T-cell (primary cell): ENCODE results near the gene OTOG. TPM values are rescaled to one million over a fixed set of nuclear protein-coding genes. Genes with fewer than 3 reads are reported as not detected.

ENCODE experiments used
- ATAC-seq, 4 experiments: fragments of 200-7000 bp in 3 of 4; fragments of 150-1000 bp in 1 of 4; cut with Tn5 transposase; replicated peaks in 1 of 4; 1 replicate in 3 of 4; 2 replicates in 1 of 4; pipeline ENCODE4 v1.10.0; 2021; ENCODE audit warnings: moderate library complexity in 3 of 4, mild to moderate bottlenecking in 2 of 4, moderate number of reproducible peaks in 1 of 4
- CTCF ChIA-PET, 2 donors: fragments of 300-600 bp; sonication (Branson Sonifier 250); formaldehyde crosslinking; loops; one replicate each; lab custom pipeline; 2022; ENCODE audit warnings: antibody characterized with exemption in 2 of 2; lab: Charles Lee
- POLR2A ChIA-PET, 2 donors: fragments of 300-600 bp; sonication (Branson Sonifier 250); formaldehyde crosslinking; loops; one replicate each; lab custom pipeline; 2022; ENCODE audit warnings: antibody characterized with exemption in 2 of 2; lab: Charles Lee
- DNase-seq, 35 experiments: peaks; one replicate each; pipeline versions ENCODE4 v3.0.0 to v3.0.0-alpha.2; 2013 to 2023
- H3K27ac ChIP-seq: one replicate; pipeline ENCODE4 v1.5.1; 2013; ENCODE audit warnings: low read length
- H3K27me3 ChIP-seq, 2 experiments: replicated peaks in 1 of 2; 1 replicate in 1 of 2; 2 replicates in 1 of 2; pipeline versions ENCODE4 v1.6.1 to v1.7.0; 2013; ENCODE audit warnings: low read length in 1 of 2, mixed read lengths in 1 of 2; ENCODE audit not compliant: control insufficient read depth in 2 of 2, insufficient read depth in 2 of 2; ENCODE audit errors: extremely low read depth in 1 of 2
- H3K36me3 ChIP-seq, 2 donors: 1 replicate in 1 of 2; 2 replicates in 1 of 2; pipeline versions ENCODE4 v1.6.1 to v1.7.0; 2013; ENCODE audit warnings: low read length in 1 of 2; ENCODE audit not compliant: control insufficient read depth in 2 of 2, insufficient read depth in 1 of 2; ENCODE audit errors: extremely low read depth in 1 of 2
- H3K4me1 ChIP-seq, 2 experiments: 1 replicate in 1 of 2; 2 replicates in 1 of 2; pipeline versions ENCODE4 v1.6.1 to v1.7.0; 2013; ENCODE audit warnings: low read length in 2 of 2, mixed read lengths in 1 of 2; ENCODE audit not compliant: insufficient read depth in 2 of 2, control insufficient read depth in 1 of 2; ENCODE audit errors: extremely low read depth in 1 of 2
- H3K4me3 ChIP-seq, 2 donors: 1 replicate in 1 of 2; 2 replicates in 1 of 2; pipeline versions ENCODE4 v1.5.1 to v1.7.0; 2013; ENCODE audit warnings: mild to moderate bottlenecking in 2 of 2, low read length in 1 of 2, moderate library complexity in 1 of 2; ENCODE audit not compliant: control insufficient read depth in 1 of 2; ENCODE audit errors: extremely low read depth in 1 of 2
- H3K9me3 ChIP-seq: 2 replicates; pipeline ENCODE4 v1.7.0; 2013
- H3K27ac Mint-ChIP-seq, 2 donors: one replicate each; pipeline ENCODE4 v1.8.0; 2020 to 2021; ENCODE audit warnings: mild to moderate bottlenecking in 2 of 2, mixed read lengths in 2 of 2
- H3K27me3 Mint-ChIP-seq, 2 donors: one replicate each; pipeline ENCODE4 v1.8.0; 2021 to 2022; ENCODE audit warnings: mixed read lengths in 2 of 2
- H3K36me3 Mint-ChIP-seq: one replicate; pipeline ENCODE4 v1.8.0; 2021; ENCODE audit warnings: mixed read lengths
- H3K4me1 Mint-ChIP-seq, 3 donors: one replicate each; pipeline ENCODE4 v1.8.0; 2020 to 2022; ENCODE audit warnings: mixed read lengths in 3 of 3, mild to moderate bottlenecking in 1 of 3
- H3K4me3 Mint-ChIP-seq, 3 donors: one replicate each; pipeline ENCODE4 v1.8.0; 2020 to 2022; ENCODE audit warnings: mild to moderate bottlenecking in 3 of 3, mixed read lengths in 3 of 3, moderate library complexity in 3 of 3
- H3K9me3 Mint-ChIP-seq, 3 donors: one replicate each; pipeline ENCODE4 v1.8.0; 2020 to 2022; ENCODE audit warnings: mixed read lengths in 3 of 3
- WGBS: methylation state at CpG from one replicate; pipeline ENCODE4 v1.1.5; 2013; ENCODE audit warnings: missing lambda C conversion rate; ENCODE audit not compliant: insufficient coverage; 5-methylcytosine and 5-hydroxymethylcytosine counted together
- total RNA-seq, 35 experiments: library from RNA in 6 of 35; stranded (reverse) in 6 of 35; fragments of 120-200 nt in 1 of 35; gene quantifications; one replicate each; pipeline versions ENCODE4 v1.2.1 to v1.2.4 and lab custom pipeline; 2013 to 2026

OTOG gene
- total RNA-seq, 5 donors from 2014 or later (not counting 1 experiment from before 2014, with no cell fraction given) = not detected

DNA sequence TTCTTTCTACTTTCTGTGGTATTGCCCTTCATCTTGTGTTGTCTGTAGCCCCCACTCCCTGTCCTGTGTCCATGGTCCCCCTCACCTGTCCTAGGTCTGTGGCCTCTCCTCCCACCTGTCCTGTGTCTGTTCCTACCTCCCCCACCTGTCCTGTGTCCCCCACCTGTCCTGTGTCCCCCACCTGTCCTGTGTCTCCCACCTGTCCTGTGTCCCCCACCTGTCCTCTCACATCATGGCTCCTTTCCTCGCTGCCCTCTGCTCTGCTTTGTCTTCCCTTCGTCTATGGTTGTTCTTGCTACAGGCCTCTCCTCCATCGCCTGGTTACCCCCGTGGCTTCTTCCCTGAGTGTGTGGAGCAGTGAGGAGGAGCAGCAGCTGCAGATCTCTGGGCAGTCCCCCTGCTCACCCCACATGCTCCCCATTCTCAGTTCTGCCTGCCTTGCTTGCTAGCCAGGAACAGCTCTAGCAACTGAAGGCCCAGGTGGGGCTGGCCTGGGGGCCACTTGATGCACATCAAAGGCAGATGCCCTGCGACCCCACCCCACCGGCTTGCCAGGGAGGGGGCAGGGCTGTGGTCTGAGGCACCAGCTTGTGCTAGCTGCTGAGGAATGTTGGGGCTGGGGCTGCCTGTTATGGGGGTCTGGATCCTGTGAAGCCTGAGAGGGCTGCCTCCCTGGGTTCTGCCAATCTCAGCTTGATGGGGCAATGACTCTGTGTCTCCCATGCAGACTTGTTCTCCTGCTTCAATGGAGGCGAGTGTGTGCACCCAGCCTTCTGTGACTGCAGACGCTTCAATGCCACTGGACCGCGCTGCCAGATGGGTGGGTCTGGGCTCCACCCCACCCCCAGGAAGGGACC is 5.6 kb downstream of the OTOG start:
- Mint-ChIP-seq H3K36me3 (no peaks in the 10 kb centered on the region), H3K27ac (no peak overlapping the region), H3K4me3 (no peak overlapping the region), H3K9me3 (no peaks in the 10 kb centered on the region), H3K27me3 (peaks cover 22 to 26% of the 10 kb centered on the region in 2 donors), H3K4me1 (no peaks in the 10 kb centered on the region)
- POLR2A ChIA-PET = interaction anchor here in 1 of 2 donors (0.6 kb wide), 1 partner anchor 8 kb away, joined by 4 read pairs; the partner anchor contains the start of gene USH1C
- ATAC-seq = peak in 1 of 4 experiments; percentile 26
- 85% methylated on average over 6 of the region's 10 CpGs for WGBS
- DNase-seq = no peak
- Histone ChIP-seq H3K4me1 (no peaks in the 10 kb centered on the region), H3K4me3 (no peak overlapping the region), H3K27ac (no peak overlapping the region), H3K36me3 (no peaks in the 10 kb centered on the region), H3K27me3 (peaks cover 0 to 33% of the 10 kb centered on the region in 2 experiments), H3K9me3 (no peaks in the 10 kb centered on the region)
- CTCF ChIA-PET = no interaction called here

DNA sequence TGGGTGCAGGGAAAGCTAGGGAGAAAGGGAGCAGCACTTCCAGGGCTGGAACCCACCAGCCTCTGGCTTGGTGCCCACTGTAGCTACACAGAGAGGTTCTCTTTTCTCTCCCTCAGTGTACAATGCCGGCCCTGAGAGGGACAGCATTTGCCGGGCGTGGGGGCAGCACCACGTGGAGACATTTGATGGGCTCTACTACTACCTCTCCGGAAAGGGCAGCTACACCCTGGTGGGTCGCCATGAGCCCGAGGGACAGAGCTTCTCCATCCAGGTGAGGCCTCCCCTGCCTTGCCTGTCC is 6.1 kb downstream of the OTOG start:
- no peak overlapping the region for H3K4me3 ChIP-seq
- no peak for ATAC-seq
- Mint-ChIP-seq H3K9me3 (no peaks in the 10 kb centered on the region), H3K27ac (no peak overlapping the region), H3K4me3 (no peak overlapping the region), H3K27me3 (peaks cover 21% of the 10 kb centered on the region in 2 donors), H3K4me1 (no peaks in the 10 kb centered on the region), H3K36me3 (no peaks in the 10 kb centered on the region)
- no peaks in the 10 kb centered on the region for H3K9me3 ChIP-seq
- WGBS = 93% methylated on average over 7 of the region's 7 CpGs
- no peak for DNase-seq
- ChIA-PET CTCF (no interaction called here), POLR2A (interaction anchor here in 1 of 2 donors (0.6 kb wide), 1 partner anchor 9 kb away, joined by 4 read pairs; the partner anchor contains the start of gene USH1C)
- no peak overlapping the region for H3K27ac ChIP-seq
- peaks cover 0 to 33% of the 10 kb centered on the region in 2 experiments for H3K27me3 ChIP-seq
- no peaks in the 10 kb centered on the region for H3K36me3 ChIP-seq
- no peaks in the 10 kb centered on the region for H3K4me1 ChIP-seq

DNA sequence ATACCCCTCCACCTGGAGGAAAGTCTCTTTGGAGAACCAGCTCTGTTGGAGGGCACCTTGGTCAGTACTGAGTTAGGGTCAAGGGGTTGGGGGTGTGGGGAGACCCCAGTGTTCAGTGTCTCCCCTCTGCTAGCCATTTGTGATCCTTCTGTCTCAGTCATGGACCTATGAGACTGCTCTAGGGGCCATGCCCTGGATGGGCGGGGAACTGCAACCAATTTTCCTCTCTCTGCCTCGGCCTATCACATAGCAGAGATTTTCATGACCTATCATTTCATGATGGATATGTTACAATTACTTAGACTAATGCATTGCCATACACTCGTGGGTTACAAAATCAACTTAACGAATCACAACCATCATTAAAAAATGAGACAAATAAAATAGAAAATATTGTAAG is 7.4 kb downstream of the OTOG start:
- Histone ChIP-seq H3K4me3 (no peak overlapping the region), H3K4me1 (no peaks in the 10 kb centered on the region), H3K27me3 (peaks cover 0 to 39% of the 10 kb centered on the region in 2 experiments), H3K27ac (no peak overlapping the region), H3K36me3 (no peaks in the 10 kb centered on the region), H3K9me3 (no peaks in the 10 kb centered on the region)
- H3K27ac Mint-ChIP-seq = no peak overlapping the region
- ATAC-seq (no peak), DNase-seq (no peak)
- no peak overlapping the region for H3K4me3 Mint-ChIP-seq
- CTCF ChIA-PET = interaction anchor here in 1 of 2 donors (0.6 kb wide), 1 partner anchor 198 kb away, joined by 4 read pairs; no protein-coding TSS in a partner anchor
- H3K27me3 Mint-ChIP-seq = peaks cover 19 to 22% of the 10 kb centered on the region in 2 donors
- no peaks in the 10 kb centered on the region for H3K4me1 Mint-ChIP-seq
- no peaks in the 10 kb centered on the region for H3K9me3 Mint-ChIP-seq
- no peaks in the 10 kb centered on the region for H3K36me3 Mint-ChIP-seq
- no CpG with 5 or more reads among the region's 4 CpGs for WGBS
- POLR2A ChIA-PET = no interaction called here

DNA sequence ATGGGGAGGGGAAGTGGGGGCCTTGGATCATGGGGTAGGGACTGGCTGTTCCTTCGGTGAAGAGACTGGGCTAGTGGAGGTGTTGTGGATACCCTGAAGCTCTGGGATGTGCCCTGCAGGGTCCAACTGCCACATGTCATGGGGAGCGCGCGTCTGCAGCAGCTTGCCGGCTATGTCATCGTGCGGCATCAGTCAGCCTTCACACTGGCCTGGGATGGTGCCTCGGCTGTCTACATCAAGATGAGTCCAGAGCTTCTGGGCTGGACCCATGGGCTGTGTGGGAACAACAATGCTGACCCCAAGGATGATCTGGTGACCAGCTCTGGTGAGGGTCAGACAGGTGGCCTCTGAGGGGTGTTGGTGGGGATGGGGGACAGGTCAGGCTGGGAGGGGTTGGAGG is 9.9 kb downstream of the OTOG start:
- peaks cover 0 to 33% of the 10 kb centered on the region in 2 experiments for H3K27me3 ChIP-seq
- Mint-ChIP-seq H3K4me1 (no peaks in the 10 kb centered on the region), H3K27ac (no peak overlapping the region), H3K4me3 (no peak overlapping the region), H3K9me3 (no peaks in the 10 kb centered on the region), H3K36me3 (no peaks in the 10 kb centered on the region), H3K27me3 (peaks cover 22 to 27% of the 10 kb centered on the region in 2 donors)
- no peak overlapping the region for H3K27ac ChIP-seq
- ChIA-PET POLR2A (no interaction called here), CTCF (no interaction called here)
- H3K9me3 ChIP-seq = no peaks in the 10 kb centered on the region
- H3K4me3 ChIP-seq = no peak overlapping the region
- WGBS = 92% methylated on average over 8 of the region's 8 CpGs
- ATAC-seq (no peak), DNase-seq (no peak)
- no peaks in the 10 kb centered on the region for H3K4me1 ChIP-seq
- H3K36me3 ChIP-seq = no peaks in the 10 kb centered on the region

DNA sequence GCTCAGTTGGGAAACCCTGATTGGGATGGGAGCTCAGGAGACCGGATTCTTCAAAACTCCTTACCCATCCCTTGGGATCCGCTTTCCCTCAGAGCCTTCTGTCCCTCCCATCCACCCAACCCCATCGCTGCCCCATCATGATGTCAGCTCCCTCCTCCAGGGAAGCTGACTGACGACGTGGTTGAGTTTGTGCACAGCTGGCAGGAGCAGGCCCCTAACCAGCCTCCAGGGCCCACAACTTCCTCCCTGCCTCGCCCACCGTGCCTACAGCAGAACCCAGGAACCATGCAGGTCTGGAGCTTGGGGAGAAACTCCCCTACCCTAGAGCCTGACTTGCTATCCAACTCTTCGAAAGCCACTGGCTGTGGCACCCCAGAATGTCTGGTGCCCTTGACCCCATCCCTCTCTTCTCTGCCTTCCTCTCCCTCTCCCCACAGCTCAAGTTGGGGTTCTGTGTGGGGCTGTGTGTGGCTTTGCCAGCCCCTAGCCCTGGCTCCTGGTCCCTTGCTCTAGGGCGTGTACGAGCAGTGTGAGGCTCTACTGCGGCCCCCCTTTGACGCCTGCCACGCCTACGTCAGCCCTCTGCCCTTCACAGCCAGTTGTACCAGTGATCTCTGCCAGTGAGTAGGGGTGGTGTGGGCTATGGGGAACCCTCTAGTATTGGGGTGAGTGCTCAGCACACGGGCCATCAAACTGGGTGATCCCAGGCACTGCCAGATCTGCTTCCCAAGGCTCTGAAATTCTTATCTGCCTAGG is 11.1 kb downstream of the OTOG start:
- Histone ChIP-seq H3K27me3 (peaks cover 0 to 27% of the 10 kb centered on the region in 2 experiments), H3K27ac (no peak overlapping the region), H3K4me1 (no peaks in the 10 kb centered on the region), H3K4me3 (no peak overlapping the region), H3K9me3 (no peaks in the 10 kb centered on the region), H3K36me3 (no peaks in the 10 kb centered on the region)
- Mint-ChIP-seq H3K27ac (no peak overlapping the region), H3K4me3 (no peak overlapping the region), H3K9me3 (no peaks in the 10 kb centered on the region), H3K36me3 (no peaks in the 10 kb centered on the region), H3K27me3 (peaks cover 22% of the 10 kb centered on the region in 2 donors), H3K4me1 (no peaks in the 10 kb centered on the region)
- CTCF ChIA-PET = no interaction called here
- no peak for ATAC-seq
- POLR2A ChIA-PET = no interaction called here
- DNase-seq = no peak
- 33% methylated on average over 7 of the region's 15 CpGs for WGBS

DNA sequence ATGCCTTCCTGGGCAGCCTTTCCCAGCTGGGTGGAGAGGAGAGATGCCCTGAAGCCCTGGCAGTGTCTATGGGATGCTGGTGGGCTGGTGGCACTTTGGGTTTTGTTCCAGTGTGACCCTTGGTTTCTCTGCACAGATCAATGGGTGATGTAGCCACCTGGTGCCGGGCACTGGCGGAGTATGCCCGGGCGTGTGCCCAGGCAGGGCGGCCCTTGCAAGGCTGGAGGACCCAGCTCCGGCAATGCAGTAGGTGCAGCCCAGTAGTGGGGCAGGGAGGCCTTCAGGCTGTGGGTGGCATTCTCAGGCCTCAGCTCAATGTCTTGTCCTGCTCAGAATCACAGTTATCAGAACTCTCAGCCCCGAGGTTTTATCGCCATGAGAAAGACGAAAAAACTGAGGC is 11.9 kb downstream of the OTOG start:
- Mint-ChIP-seq H3K36me3 (no peaks in the 10 kb centered on the region), H3K4me3 (no peak overlapping the region), H3K27me3 (peaks cover 17 to 20% of the 10 kb centered on the region in 2 donors), H3K27ac (no peak overlapping the region), H3K9me3 (no peaks in the 10 kb centered on the region), H3K4me1 (no peaks in the 10 kb centered on the region)
- DNase-seq (no peak), ATAC-seq (no peak)
- no peaks in the 10 kb centered on the region for H3K36me3 ChIP-seq
- H3K27ac ChIP-seq = no peak overlapping the region
- POLR2A ChIA-PET = no interaction called here
- no peaks in the 10 kb centered on the region for H3K4me1 ChIP-seq
- CTCF ChIA-PET = no interaction called here
- peaks cover 0 to 29% of the 10 kb centered on the region in 2 experiments for H3K27me3 ChIP-seq
- 94% methylated on average over 6 of the region's 9 CpGs for WGBS
- no peaks in the 10 kb centered on the region for H3K9me3 ChIP-seq
- H3K4me3 ChIP-seq = no peak overlapping the region
